C1 segment of cervical spinal cord (tissue), 14 donors: ENCODE data around the gene ERRFI1.
A peak's percentile ranks its signal among the peaks of the same experiment; 100 is the strongest.
"Not testable (repeated sequence)": the region's sequence is repeated elsewhere in the genome, so short reads cannot be mapped to it uniquely, and the experiment has no call there.

Experiments
- DNase-seq, 14 donors: peaks; one replicate each; lab custom pipeline; 2025; lab: John Stamatoyannopoulos, UW

Gene ERRFI1, protein sequence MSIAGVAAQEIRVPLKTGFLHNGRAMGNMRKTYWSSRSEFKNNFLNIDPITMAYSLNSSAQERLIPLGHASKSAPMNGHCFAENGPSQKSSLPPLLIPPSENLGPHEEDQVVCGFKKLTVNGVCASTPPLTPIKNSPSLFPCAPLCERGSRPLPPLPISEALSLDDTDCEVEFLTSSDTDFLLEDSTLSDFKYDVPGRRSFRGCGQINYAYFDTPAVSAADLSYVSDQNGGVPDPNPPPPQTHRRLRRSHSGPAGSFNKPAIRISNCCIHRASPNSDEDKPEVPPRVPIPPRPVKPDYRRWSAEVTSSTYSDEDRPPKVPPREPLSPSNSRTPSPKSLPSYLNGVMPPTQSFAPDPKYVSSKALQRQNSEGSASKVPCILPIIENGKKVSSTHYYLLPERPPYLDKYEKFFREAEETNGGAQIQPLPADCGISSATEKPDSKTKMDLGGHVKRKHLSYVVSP

DNA sequence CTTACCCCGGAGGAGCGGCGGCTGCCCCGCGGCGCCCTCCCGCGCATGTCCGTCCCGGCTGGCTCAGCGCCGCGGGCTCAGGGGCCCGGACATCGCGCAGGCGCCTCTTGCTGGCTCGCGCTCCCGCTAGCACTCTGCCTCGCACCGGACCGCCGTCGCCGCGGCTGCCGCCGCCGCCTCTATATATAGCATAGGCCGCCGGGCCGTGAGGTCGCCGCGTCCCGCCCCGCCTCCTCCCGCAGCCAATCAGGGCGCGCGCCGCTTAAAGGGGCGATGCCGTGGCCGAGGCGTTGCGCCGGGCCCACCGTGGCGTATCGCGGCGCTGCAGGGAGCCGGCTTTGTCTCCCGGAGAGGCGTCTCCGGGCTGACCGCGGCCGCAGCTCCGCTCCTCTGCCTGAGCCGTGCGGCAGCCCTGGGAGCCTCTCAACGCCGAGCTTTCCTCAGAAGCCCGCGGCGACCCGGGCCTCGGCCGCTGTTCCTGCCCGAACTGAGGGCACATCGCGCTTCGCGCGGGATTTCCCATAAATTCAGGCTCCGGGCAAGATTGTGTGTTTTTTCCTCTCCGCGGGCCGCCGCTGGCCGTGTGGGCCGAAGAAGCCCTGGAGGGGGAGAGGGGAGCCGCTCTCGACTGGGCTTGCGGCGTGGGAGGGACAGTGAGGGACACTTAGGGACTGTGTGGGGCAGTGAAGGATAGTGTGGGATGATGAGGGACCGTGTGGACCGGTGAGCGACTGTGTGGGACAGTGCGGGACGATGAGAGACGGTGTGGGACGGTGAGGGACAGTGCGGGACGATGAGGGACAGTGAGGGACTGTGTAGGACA, at the start of gene ERRFI1:
Gene ERRFI1, minus strand, starts transcription at position 157 of the 823 bp plus-strand sequence. CDS start 10,690 bp downstream, outside the sequence.
- peak; percentile 54 to 97 (median 91) for DNase-seq

DNA sequence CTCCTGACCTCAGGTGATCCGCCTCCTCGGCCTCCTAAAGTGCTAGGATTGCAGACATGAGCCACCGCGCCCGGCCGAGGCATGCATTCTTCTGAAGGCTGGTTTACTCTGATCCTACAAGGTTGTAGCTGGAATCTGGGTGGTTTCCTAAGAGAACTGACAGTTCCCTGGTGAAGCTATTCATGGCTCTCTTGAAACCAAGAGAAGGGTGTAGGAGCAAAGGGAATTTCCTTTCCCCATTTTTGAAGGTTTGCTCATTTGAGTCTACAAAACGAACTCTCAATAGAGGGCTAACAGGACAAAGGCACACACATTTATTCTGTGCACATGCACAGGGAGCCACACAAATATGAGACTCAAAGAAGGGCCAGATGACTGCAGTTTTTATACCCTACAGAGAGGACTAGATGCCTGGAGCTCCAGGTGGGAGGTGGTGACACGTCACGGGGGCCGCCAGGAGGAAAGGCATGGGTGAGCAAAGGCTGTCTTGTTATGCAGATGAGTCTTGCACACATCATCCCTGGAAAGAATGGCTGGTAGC, 49.5 kb upstream of the ERRFI1 start:
- no peak for DNase-seq

DNA sequence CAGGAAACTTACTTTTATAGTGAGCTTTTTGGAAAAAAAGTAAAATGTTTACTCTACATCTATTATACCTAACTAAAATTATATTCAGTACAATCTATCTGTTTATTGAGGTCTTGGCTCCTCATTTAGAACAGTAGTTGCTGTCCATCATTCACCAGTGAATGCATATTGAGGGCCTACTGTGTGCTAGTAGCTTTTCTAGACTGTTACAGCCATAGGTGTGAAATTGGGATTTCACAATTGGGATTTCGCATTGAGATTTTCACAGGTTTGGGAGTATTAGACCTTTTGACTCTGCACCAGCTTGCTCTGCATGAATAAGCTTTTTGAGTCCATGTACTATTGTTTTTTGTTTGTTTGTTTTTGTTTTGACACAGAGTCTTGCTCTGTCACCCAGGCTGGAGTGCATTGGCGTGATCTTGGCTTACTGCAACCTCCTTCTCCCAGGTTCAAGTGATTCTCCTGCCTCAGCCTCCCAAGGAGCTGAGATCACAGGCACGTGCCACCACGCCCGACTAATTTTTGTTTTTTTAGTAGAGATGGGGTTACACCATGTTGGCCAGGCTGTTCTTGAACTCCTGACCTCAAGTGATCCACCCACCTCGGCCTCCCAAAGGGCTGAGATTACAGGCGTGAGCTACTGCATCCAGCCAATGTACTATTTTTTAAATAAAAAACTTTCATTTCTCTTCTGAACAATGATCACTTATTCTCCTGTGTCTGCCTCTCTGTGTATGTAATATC, 47.2 kb upstream of the ERRFI1 start:
- no peak for DNase-seq

DNA sequence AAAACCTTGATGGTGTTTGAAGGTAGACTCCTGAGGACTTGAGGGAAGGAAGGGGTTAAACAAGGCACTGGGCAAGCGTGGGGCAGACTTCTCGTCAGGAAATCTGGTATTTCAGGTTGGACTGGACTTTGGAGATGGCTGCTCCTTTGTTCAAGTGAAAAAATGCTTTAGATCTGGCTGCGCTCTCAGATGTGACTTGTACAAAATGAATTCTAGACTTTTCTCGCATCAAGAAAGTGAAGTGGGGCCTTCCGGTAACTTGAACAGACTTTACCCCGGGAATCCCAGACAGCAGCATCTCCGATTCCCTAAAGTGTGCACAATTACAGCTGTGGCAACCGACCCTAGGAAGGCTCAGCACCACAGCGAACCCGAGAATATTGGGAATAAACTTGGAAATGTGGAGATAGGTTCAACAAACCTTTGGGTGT, 44.3 kb upstream of the ERRFI1 start:
- DNase-seq = no peak

- DNase-seq = not testable (repeated sequence)
Measured at GRCh38 chr1:8069614-8070320, 43.7 kb upstream of the ERRFI1 start.

DNA sequence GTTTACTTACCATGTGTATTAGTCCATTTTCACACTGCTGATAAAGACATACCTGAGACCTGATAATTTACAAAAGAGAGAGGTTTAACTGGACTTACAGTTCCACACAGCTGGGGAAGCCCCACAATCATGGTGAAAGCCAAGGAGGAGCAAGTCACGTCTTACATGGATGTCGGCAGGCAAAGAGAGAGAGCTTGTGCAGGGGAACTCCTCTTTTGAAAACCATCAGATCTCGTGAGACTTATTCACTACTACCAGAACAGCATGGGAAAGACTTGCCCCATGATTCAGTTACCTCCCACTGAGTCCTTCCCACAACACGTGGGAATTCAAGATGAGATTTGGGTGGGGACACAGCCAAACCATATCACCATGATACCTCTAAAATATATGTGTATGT, 39.3 kb upstream of the ERRFI1 start:
- no peak for DNase-seq

GRCh38 chr1:8063298-8064036, 37.4 kb upstream of the ERRFI1 start:
- DNase-seq = no peak

DNA sequence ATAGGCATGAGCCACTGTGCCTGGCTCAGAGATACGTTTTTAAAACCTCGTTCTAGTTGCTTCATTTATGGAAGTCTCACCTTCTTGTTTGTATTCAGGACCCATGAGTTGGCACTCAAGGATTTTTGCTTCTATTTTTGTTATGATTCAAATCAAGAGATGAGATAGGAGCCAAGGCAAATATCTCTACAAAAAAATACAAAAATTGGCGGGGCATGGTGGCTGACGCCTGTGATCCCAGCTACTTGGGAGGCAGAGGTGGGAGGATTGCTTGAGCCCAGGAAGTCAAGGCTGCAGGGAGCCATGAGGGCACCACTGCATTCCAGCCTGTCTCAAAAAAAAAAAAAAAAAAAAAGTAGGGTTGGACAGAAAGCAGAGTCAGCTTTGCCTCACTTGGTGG, 36.8 kb upstream of the ERRFI1 start:
- no peak for DNase-seq

- no peak for DNase-seq
Measured at GRCh38 chr1:8061673-8062386, 35.7 kb upstream of the ERRFI1 start.

DNA sequence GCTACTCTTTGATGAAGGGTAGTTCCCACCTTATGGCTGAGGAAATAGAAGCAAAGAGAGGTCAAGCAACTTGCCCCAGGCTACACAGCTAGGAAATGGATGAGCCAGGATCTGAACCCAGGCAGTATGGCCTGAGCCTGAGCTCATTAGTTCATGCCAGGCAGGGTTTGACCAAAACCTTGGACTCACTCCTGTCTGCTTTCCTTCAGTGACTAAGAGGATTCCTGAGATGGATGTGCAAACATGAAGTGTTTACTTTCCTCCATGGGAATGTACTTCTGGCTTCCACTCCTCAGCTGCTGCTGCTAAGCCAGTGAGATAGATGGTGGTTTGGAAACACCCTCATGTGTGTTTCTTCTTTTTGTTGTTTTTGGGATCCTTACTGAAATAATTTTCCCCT, 35.1 kb upstream of the ERRFI1 start:
- no peak for DNase-seq

DNA sequence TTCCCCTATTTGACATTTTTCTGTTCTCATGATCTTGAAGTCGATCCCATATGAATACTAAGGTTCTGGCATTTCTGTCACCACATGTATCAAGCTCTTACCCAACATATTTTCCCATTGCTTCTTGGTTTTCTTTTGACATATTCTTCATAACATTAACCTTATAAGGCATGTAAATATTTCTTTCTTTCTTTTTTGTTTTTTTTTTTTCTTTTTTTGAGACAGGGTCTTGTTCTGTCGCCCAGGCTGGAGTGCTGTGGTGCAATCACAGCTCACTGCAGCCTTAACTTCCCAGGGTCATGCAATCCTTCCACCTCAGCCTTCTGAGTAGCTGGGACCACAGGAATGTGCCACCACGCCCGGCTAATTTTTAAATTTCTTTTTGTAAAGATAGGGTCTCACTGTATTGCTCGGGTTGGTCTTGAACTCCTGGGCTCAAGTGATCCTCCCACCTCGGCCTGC, 33.1 kb upstream of the ERRFI1 start:
- DNase-seq = no peak

DNA sequence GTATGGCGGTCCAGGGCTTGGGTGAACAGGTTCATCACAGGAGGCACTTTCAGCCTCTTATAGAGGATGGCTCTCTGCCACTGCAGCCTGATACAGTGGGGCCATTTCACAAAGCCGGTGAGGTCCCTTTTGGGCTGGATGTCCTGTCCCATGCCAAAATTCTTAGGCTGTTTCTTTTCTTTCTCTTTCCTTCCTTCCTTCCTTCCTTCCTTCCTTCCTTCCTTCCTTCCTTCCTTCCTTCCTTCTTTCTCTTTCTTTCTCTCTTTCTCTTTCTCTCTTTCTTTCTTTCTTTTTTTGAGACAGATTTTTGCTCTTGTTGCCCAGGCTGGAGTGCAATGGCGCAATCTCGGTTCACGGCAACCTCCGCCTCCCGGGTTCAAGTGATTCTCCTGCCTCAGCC, 31.7 kb upstream of the ERRFI1 start:
- not testable (repeated sequence) for DNase-seq

- DNase-seq = no peak
Measured at GRCh38 chr1:8055973-8056372, 29.9 kb upstream of the ERRFI1 start.

DNA sequence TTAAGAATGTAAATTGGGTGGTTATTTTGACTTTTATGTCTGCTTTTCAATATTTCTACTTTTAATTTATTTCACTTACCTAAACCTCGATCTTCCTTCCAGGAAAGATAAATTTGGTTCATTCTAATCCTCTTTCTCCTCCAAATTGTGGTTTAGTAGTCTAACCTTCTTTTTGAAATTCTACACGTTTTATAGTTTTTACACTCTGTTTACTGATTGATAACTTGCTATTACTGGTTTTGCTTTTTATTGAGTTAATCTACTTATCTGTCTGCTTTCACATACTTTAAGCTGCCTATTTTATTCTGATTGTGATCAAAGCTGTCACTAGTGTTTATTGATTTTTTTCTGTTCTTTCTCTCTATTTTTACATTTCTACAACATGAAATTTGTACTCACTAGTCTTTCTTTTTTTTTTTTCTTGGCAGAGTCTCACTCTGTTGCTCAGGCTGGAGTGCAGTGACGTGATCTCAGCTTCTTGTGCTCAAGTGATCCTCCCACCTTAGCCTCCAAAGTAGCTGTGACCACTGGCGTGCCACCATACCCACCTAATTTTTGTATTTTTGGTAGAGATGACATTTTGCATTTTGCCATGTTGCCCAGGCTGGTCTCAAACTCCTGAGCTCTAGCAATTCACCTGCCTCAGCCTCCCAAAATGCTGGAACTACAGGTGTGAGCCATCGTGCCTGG, 27.9 kb upstream of the ERRFI1 start:
- no peak for DNase-seq

DNA sequence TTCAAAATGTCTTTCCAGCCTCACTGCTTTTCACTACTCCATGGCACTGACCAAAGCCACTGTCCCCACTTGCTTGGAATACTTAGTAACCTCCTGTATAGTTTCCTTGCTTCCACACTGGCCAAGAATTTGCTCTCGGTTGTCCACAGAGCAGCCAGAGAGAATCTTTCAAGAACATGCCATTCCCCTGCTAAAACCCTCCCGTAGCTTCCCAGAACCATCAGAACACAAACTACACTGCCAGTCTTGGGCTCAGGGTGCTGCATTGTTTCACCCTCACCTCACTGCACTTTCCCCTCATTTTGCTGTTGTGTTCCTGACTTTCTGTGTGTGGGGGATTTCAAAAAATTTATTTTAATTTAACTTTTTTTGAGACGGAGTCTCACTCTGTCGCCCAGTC, 25.5 kb upstream of the ERRFI1 start:
- DNase-seq = no peak

GRCh38 chr1:8049229-8049628, 23.1 kb upstream of the ERRFI1 start:
- not testable (repeated sequence) for DNase-seq

- DNase-seq = no peak
Measured at GRCh38 chr1:8047686-8048445, 21.8 kb upstream of the ERRFI1 start.

GRCh38 chr1:8047112-8047511, 21.0 kb upstream of the ERRFI1 start:
- peak in 1 of 14 donors; percentile 12 for DNase-seq
